Measurements from ENCODE around the gene C6orf132.

C6orf132 gene

GRCh38 chr6:42095094-42095493 lies 47.3 kb downstream of the C6orf132 start:
- no peak for DNase-seq (ENCODE audit: low read depth)
- no peak overlapping the region for H3K4me3 ChIP-seq (ENCODE audit: control insufficient read depth, low read depth, low read length)
- TF ChIP-seq CTCF (IDR thresholded peaks at IDR 0.05; ENCODE audit: control insufficient read depth, insufficient read depth, low read depth, low read length, missing control alignments), result no peak

GRCh38 chr6:42093582-42094329 lies 48.7 kb downstream of the C6orf132 start:
- TF ChIP-seq CTCF (IDR thresholded peaks at IDR 0.05; ENCODE audit: control insufficient read depth, insufficient read depth, low read depth, low read length, missing control alignments), result no peak
- no peak overlapping the region for H3K4me3 ChIP-seq (ENCODE audit: control insufficient read depth, low read depth, low read length)
- no peak for DNase-seq (ENCODE audit: low read depth)

GRCh38 chr6:42091718-42092023 lies 50.7 kb downstream of the C6orf132 start:
- H3K4me3 ChIP-seq (ENCODE audit: control insufficient read depth, low read depth, low read length), result no peak overlapping the region
- DNase-seq (ENCODE audit: low read depth), result no peak
- TF ChIP-seq CTCF (IDR thresholded peaks at IDR 0.05; ENCODE audit: control insufficient read depth, insufficient read depth, low read depth, low read length, missing control alignments), result no peak

GRCh38 chr6:42090819-42091717 lies 51.4 kb downstream of the C6orf132 start:
- no peak overlapping the region for H3K4me3 ChIP-seq (ENCODE audit: control insufficient read depth, low read depth, low read length)
- no peak for TF ChIP-seq CTCF (IDR thresholded peaks at IDR 0.05; ENCODE audit: control insufficient read depth, insufficient read depth, low read depth, low read length, missing control alignments)
- DNase-seq (ENCODE audit: low read depth), result no peak

- no peak for TF ChIP-seq CTCF (IDR thresholded peaks at IDR 0.05; ENCODE audit: control insufficient read depth, insufficient read depth, low read depth, low read length, missing control alignments)
- DNase-seq (ENCODE audit: low read depth), result no peak
- no peak overlapping the region for H3K4me3 ChIP-seq (ENCODE audit: control insufficient read depth, low read depth, low read length)
These were observed 54.3 kb downstream of the C6orf132 start for GRCh38 chr6:42088101-42088591.

- DNase-seq (ENCODE audit: low read depth), result no peak
- no peak overlapping the region for H3K4me3 ChIP-seq (ENCODE audit: control insufficient read depth, low read depth, low read length)
- peak; percentile 27 for TF ChIP-seq CTCF (IDR thresholded peaks at IDR 0.05; ENCODE audit: control insufficient read depth, insufficient read depth, low read depth, low read length, missing control alignments)
These were observed 56.1 kb downstream of the C6orf132 start for GRCh38 chr6:42086046-42087035.
